ENCODE data around the gene PAQR4. TPM values are rescaled to one million over a fixed set of nuclear protein-coding genes. Genes with fewer than 3 reads are reported as not detected.
A peak's percentile ranks its signal among the peaks of the same experiment; 100 is the strongest.

The PAQR4 gene
- total and polyA plus RNA-seq, 2 of the 13 experiments (the other 11 are each of a cell fraction or from before 2014, with no cell fraction given) = 15.9 to 24.8 TPM

- TF ChIP-seq PBX2 (CRISPR knock-in tag; IDR thresholded peaks at IDR 0.05) (peak; percentile 88), ETV5 (CRISPR knock-in tag; IDR thresholded peaks at IDR 0.05; ENCODE audit: borderline replicate concordance) (peak; percentile 35; the same call in 1 of the 2 replicates), PITX1 (CRISPR knock-in tag; IDR thresholded peaks at IDR 0.05) (peak; percentile 50; the same call in 1 of the 2 replicates), PPARG (CRISPR knock-in tag; conservative IDR thresholded peaks at IDR 0.05) (peak; percentile 45; the same call in 1 of the 2 replicates), HINFP (CRISPR knock-in tag; IDR thresholded peaks at IDR 0.05; ENCODE audit: low read depth) (peak; percentile 27; the same call in 1 of the 2 replicates), ZNF362 (CRISPR knock-in tag; IDR thresholded peaks at IDR 0.05; ENCODE audit: borderline replicate concordance) (peak; percentile 95), UBTF (CRISPR knock-in tag; IDR thresholded peaks at IDR 0.05) (peak; percentile 45), ZNF407 (CRISPR knock-in tag; IDR thresholded peaks at IDR 0.05; ENCODE audit: not compliant biosample characterization) (no peak), ZNF788 (CRISPR knock-in tag; IDR thresholded peaks at IDR 0.05; ENCODE audit: borderline replicate concordance) (peak; percentile 30; the same call in 1 of the 2 replicates), KDM4B (CRISPR knock-in tag; IDR thresholded peaks at IDR 0.05) (peak; percentile 80; the same call in 1 of the 2 replicates), YEATS2 (CRISPR knock-in tag; IDR thresholded peaks at IDR 0.05; ENCODE audit: borderline replicate concordance) (peak; percentile 79; the same call in 1 of the 2 replicates)
Measured at GRCh38 chr16:3003582-3004270, 34.6 kb downstream of the PAQR4 start (continued).
